ENCODE data around the gene ITPK1.

- TF ChIP-seq, protein P1, sequence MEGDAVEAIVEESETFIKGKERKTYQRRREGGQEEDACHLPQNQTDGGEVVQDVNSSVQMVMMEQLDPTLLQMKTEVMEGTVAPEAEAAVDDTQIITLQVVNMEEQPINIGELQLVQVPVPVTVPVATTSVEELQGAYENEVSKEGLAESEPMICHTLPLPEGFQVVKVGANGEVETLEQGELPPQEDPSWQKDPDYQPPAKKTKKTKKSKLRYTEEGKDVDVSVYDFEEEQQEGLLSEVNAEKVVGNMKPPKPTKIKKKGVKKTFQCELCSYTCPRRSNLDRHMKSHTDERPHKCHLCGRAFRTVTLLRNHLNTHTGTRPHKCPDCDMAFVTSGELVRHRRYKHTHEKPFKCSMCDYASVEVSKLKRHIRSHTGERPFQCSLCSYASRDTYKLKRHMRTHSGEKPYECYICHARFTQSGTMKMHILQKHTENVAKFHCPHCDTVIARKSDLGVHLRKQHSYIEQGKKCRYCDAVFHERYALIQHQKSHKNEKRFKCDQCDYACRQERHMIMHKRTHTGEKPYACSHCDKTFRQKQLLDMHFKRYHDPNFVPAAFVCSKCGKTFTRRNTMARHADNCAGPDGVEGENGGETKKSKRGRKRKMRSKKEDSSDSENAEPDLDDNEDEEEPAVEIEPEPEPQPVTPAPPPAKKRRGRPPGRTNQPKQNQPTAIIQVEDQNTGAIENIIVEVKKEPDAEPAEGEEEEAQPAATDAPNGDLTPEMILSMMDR (IDR thresholded peaks at IDR 0.05) = no peak
- TF ChIP-seq POLR2A (IDR thresholded peaks at IDR 0.05; ENCODE audit: low read depth) = no peak
Measured at GRCh38 chr14:93090826-93091555, 24.7 kb downstream of the ITPK1 start.

Data from esophagus muscularis mucosa (tissue), 3 donors.